ENCODE measurements around the gene CCL5. TPM values are rescaled to one million over a fixed set of nuclear protein-coding genes. Genes with fewer than 3 reads are reported as not detected.

Gene CCL5
- total RNA-seq, 1 donor from 2014 or later = not detected

GRCh38 chr17:35895636-35896587 lies 15.8 kb upstream of the CCL5 start:
- H3K4me3 Mint-ChIP-seq = no peak overlapping the region
- no peaks in the 10 kb centered on the region for H3K36me3 Mint-ChIP-seq
- peaks cover 24% of the 10 kb centered on the region for H3K4me1 Mint-ChIP-seq
- no peaks in the 10 kb centered on the region for H3K9me3 Mint-ChIP-seq
- DNase-seq (ENCODE audit: low spot score in 2 of 2, unreplicated experiment in 2 of 2) = no peak
- no peak overlapping the region for H3K27ac Mint-ChIP-seq
- TF ChIP-seq CTCF (IDR thresholded peaks at IDR 0.05; ENCODE audit: unreplicated experiment) = no peak
- no peaks in the 10 kb centered on the region for H3K27me3 Mint-ChIP-seq (ENCODE audit: low read depth)

- Mint-ChIP-seq H3K4me3 (no peak overlapping the region), H3K4me1 (peaks cover 26% of the 10 kb centered on the region), H3K9me3 (no peaks in the 10 kb centered on the region), H3K36me3 (no peaks in the 10 kb centered on the region), H3K27ac (no peak overlapping the region), H3K27me3 (ENCODE audit: low read depth) (no peaks in the 10 kb centered on the region)
- no peak for TF ChIP-seq CTCF (IDR thresholded peaks at IDR 0.05; ENCODE audit: unreplicated experiment)
- DNase-seq (ENCODE audit: low spot score in 2 of 2, unreplicated experiment in 2 of 2) = no peak
Measured at GRCh38 chr17:35894206-35894605, 14.0 kb upstream of the CCL5 start.

- H3K36me3 Mint-ChIP-seq = no peaks in the 10 kb centered on the region
- H3K9me3 Mint-ChIP-seq = no peaks in the 10 kb centered on the region
- no peak overlapping the region for H3K4me3 Mint-ChIP-seq
- no peaks in the 10 kb centered on the region for H3K27me3 Mint-ChIP-seq (ENCODE audit: low read depth)
- DNase-seq (ENCODE audit: low spot score in 2 of 2, unreplicated experiment in 2 of 2) = no peak
- no peak overlapping the region for H3K27ac Mint-ChIP-seq
- peaks cover 31% of the 10 kb centered on the region for H3K4me1 Mint-ChIP-seq
- TF ChIP-seq CTCF (IDR thresholded peaks at IDR 0.05; ENCODE audit: unreplicated experiment) = no peak
Measured at GRCh38 chr17:35893751-35894150, 13.6 kb upstream of the CCL5 start.

- H3K9me3 Mint-ChIP-seq = no peaks in the 10 kb centered on the region
- no peaks in the 10 kb centered on the region for H3K36me3 Mint-ChIP-seq
- H3K4me1 Mint-ChIP-seq = peaks cover 31% of the 10 kb centered on the region
- no peaks in the 10 kb centered on the region for H3K27me3 Mint-ChIP-seq (ENCODE audit: low read depth)
- no peak overlapping the region for H3K4me3 Mint-ChIP-seq
- H3K27ac Mint-ChIP-seq = peak overlapping the region; percentile 67
- TF ChIP-seq CTCF (IDR thresholded peaks at IDR 0.05; ENCODE audit: unreplicated experiment) = no peak
- no peak for DNase-seq (ENCODE audit: low spot score in 2 of 2, unreplicated experiment in 2 of 2)
Measured at GRCh38 chr17:35892091-35893035, 12.2 kb upstream of the CCL5 start.

GRCh38 chr17:35891269-35891668 lies 11.1 kb upstream of the CCL5 start:
- TF ChIP-seq CTCF (IDR thresholded peaks at IDR 0.05; ENCODE audit: unreplicated experiment) = no peak
- H3K4me1 Mint-ChIP-seq = peaks cover 31% of the 10 kb centered on the region
- no peaks in the 10 kb centered on the region for H3K36me3 Mint-ChIP-seq
- H3K27ac Mint-ChIP-seq = peak overlapping the region; percentile 71
- no peak for DNase-seq (ENCODE audit: low spot score in 2 of 2, unreplicated experiment in 2 of 2)
- H3K4me3 Mint-ChIP-seq = no peak overlapping the region
- no peaks in the 10 kb centered on the region for H3K9me3 Mint-ChIP-seq
- H3K27me3 Mint-ChIP-seq (ENCODE audit: low read depth) = no peaks in the 10 kb centered on the region

Measured in mesothelial cell of epicardium (in vitro differentiated cells).